Neural progenitor cell (in vitro differentiated cells): ENCODE results near the gene STPG4.

ENCODE experiments used
- CTCF ChIP-seq: fragments of 200-600 bp; sonication (generic); IDR thresholded peaks from 2 replicates; pipeline ENCODE4 v1.5.1; 2017; ENCODE audit warnings: antibody characterized with exemption, mild to moderate bottlenecking
- EZH2 ChIP-seq: fragments of 200-600 bp; sonication (generic); IDR thresholded peaks from 2 replicates; pipeline ENCODE4 v1.6.1; 2017; ENCODE audit warnings: antibody characterized with exemption, mild to moderate bottlenecking, moderate library complexity
- EZH2phosphoT487 ChIP-seq: fragments of 200-600 bp; sonication (generic); IDR thresholded peaks from 2 replicates; pipeline ENCODE4 v1.6.1; 2017; ENCODE audit warnings: antibody characterized with exemption

GRCh38 chr2:47097563-47097962 is 57.5 kb downstream of the STPG4 start:
- no peak for TF ChIP-seq CTCF
- TF ChIP-seq EZH2phosphoT487: no peak
- no peak for TF ChIP-seq EZH2
